Suprapubic skin (tissue), 4 donors: ENCODE data around the gene SHOC2. TPM values are rescaled to one million over a fixed set of nuclear protein-coding genes. Genes with fewer than 3 reads are reported as not detected.

ENCODE experiments used
- DNase-seq, 2 donors: peaks; one replicate each; pipeline ENCODE4 v3.0.0-alpha.2; 2019; ENCODE audit warnings: low spot score in 2 of 2
- H3K27ac ChIP-seq: fragments of 200-600 bp; sonication (generic); one replicate; pipeline ENCODE4 v1.5.1; 2019
- H3K27me3 ChIP-seq: fragments of 200-600 bp; sonication (generic); one replicate; pipeline ENCODE4 v1.5.1; 2019
- H3K36me3 ChIP-seq: fragments of 200-600 bp; sonication (generic); one replicate; pipeline ENCODE4 v1.5.1; 2019
- H3K4me1 ChIP-seq: fragments of 200-600 bp; sonication (generic); one replicate; pipeline ENCODE4 v1.5.1; 2019
- H3K4me3 ChIP-seq: fragments of 200-600 bp; sonication (generic); one replicate; pipeline ENCODE4 v1.5.1; 2019; ENCODE audit warnings: mild to moderate bottlenecking
- H3K9me3 ChIP-seq: fragments of 200-600 bp; sonication (generic); one replicate; pipeline ENCODE4 v1.5.1; 2019
- EP300 ChIP-seq: sonication (generic); formaldehyde crosslinking; IDR thresholded peaks from one replicate; pipeline ENCODE4 v1.6.1; 2017; ENCODE audit warnings: antibody characterized with exemption
- POLR2A ChIP-seq, 2 donors: fragments of 450-650 bp; IDR thresholded peaks; one replicate each; pipeline ENCODE4 v1.6.1; 2017; ENCODE audit warnings: antibody characterized with exemption in 2 of 2, mild to moderate bottlenecking in 2 of 2, moderate library complexity in 2 of 2
- POLR2AphosphoS5 ChIP-seq, 3 donors: sonication (generic); formaldehyde crosslinking; IDR thresholded peaks; one replicate each; pipeline ENCODE4 v1.6.1; 2017; ENCODE audit warnings: antibody characterized with exemption in 3 of 3
- WGBS: methylation state at CpG from one replicate; pipeline ENCODE4 v1.1.5; 2018; 5-methylcytosine and 5-hydroxymethylcytosine counted together
- total RNA-seq, 4 donors: library from RNA; depleted of rRNA; stranded (reverse); fragments of >200 nt; gene quantifications; one replicate each; pipeline ENCODE4 v1.1.0, GENCODE V29; 2016
- TF ChIP-seq, protein P1 (sequence below), 2 donors: fragments of 200-600 bp in 1 of 2; fragments of 450-650 bp in 1 of 2; sonication (generic) in 1 of 2; IDR thresholded peaks; one replicate each; pipeline ENCODE4 v1.5.1; 2016 to 2019; ENCODE audit warnings: antibody characterized with exemption in 2 of 2, mild to moderate bottlenecking in 1 of 2, moderate library complexity in 1 of 2

SHOC2 gene
- total RNA-seq, 4 donors from 2014 or later, result 33.8 to 80.8 (median 40.8) TPM

DNA sequence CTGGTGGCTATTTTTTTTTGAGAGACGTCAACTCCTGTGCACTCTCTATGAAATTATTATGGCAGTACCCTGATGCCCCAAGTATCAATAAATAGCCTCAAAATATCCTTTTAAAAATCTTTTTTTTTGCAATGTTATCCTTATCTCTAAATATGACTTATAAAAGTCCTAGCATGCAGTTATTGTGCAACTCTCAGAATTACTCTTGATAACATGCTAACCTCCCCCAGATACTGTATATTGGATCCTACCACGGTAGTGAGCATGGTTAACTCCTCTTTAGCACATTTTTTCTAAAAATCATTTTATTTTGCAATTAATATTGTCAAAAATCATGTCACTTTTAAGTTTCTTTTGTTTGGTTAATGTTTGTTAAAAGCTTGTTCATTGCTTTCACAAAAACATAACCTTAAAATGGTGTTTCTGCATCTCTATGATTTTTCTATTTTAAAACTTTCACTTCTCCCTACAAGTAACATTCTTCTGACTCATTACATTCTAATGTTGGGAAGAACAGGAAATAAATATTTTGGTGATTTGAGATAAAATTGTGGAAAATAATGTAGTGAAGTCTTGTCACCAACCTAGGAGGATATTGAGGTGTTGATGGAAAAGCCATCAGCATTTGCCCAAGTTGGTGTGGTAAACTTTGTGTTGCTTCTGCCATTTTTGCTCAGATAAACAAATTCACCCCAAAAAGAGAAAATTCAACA, 115.3 kb downstream of the SHOC2 start:
- Histone ChIP-seq H3K27ac (no peak overlapping the region), H3K4me1 (no peaks in the 10 kb centered on the region), H3K27me3 (no peaks in the 10 kb centered on the region), H3K9me3 (peaks cover 3% of the 10 kb centered on the region), H3K36me3 (no peaks in the 10 kb centered on the region), H3K4me3 (no peak overlapping the region)
- TF ChIP-seq POLR2AphosphoS5 (IDR thresholded peaks at IDR 0.05) (no peak), EP300 (no peak), POLR2A (IDR thresholded peaks at IDR 0.05) (no peak)
- TF ChIP-seq, protein P1, sequence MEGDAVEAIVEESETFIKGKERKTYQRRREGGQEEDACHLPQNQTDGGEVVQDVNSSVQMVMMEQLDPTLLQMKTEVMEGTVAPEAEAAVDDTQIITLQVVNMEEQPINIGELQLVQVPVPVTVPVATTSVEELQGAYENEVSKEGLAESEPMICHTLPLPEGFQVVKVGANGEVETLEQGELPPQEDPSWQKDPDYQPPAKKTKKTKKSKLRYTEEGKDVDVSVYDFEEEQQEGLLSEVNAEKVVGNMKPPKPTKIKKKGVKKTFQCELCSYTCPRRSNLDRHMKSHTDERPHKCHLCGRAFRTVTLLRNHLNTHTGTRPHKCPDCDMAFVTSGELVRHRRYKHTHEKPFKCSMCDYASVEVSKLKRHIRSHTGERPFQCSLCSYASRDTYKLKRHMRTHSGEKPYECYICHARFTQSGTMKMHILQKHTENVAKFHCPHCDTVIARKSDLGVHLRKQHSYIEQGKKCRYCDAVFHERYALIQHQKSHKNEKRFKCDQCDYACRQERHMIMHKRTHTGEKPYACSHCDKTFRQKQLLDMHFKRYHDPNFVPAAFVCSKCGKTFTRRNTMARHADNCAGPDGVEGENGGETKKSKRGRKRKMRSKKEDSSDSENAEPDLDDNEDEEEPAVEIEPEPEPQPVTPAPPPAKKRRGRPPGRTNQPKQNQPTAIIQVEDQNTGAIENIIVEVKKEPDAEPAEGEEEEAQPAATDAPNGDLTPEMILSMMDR (IDR thresholded peaks at IDR 0.05), result no peak
- WGBS, result 89% methylated on average over 2 of the region's 2 CpGs
- DNase-seq, result no peak

DNA sequence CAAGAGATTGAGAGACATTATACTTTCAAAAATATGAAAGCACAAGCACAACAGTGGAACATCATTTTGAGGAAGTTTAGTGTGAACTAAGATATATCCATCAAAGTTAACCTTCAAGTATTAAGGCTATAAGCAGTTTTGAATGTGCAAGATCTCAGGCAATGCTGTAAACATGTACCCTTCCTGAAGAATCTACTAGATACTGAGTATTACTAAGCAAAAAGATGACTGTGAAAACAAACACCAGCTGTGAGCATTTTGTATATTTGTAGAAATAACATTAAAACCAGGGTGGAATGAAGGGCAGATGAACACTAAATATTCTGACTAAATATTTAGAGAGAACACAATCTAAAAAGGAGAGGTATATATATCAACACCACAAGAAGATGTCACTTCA, 116.1 kb downstream of the SHOC2 start:
- Histone ChIP-seq H3K27me3 (no peaks in the 10 kb centered on the region), H3K4me1 (no peaks in the 10 kb centered on the region), H3K27ac (no peak overlapping the region), H3K36me3 (no peaks in the 10 kb centered on the region), H3K4me3 (no peak overlapping the region), H3K9me3 (no peaks in the 10 kb centered on the region)
- DNase-seq, result no peak
- no peak for TF ChIP-seq POLR2AphosphoS5 (IDR thresholded peaks at IDR 0.05)
- TF ChIP-seq, protein P1 (IDR thresholded peaks at IDR 0.05), result no peak
- no peak for TF ChIP-seq POLR2A (IDR thresholded peaks at IDR 0.05)
- TF ChIP-seq EP300, result no peak

DNA sequence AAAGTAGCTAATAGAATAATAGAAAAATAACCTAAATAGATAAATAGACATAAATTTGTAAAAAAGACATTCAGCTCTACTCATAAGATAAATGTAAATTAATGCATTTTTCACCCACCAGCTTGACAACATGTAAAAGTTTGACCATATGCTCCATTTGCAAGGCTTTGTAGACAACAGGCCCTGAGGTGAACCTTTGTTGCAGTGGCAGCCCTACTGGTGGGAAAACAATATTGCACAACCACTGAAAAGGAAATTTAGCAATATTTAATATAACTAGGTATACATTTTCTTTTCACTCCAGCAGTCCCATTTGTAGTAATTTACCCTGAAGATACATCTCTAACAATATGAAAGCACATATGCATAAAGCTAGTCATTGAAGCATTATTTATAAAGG, 118.5 kb downstream of the SHOC2 start:
- Histone ChIP-seq H3K9me3 (peaks cover 3% of the 10 kb centered on the region), H3K36me3 (no peaks in the 10 kb centered on the region), H3K4me1 (no peaks in the 10 kb centered on the region), H3K4me3 (no peak overlapping the region), H3K27ac (no peak overlapping the region), H3K27me3 (no peaks in the 10 kb centered on the region)
- no peak for DNase-seq
- TF ChIP-seq EP300 (no peak), POLR2A (IDR thresholded peaks at IDR 0.05) (no peak), POLR2AphosphoS5 (IDR thresholded peaks at IDR 0.05) (no peak)
- TF ChIP-seq, protein P1 (IDR thresholded peaks at IDR 0.05), result no peak

DNA sequence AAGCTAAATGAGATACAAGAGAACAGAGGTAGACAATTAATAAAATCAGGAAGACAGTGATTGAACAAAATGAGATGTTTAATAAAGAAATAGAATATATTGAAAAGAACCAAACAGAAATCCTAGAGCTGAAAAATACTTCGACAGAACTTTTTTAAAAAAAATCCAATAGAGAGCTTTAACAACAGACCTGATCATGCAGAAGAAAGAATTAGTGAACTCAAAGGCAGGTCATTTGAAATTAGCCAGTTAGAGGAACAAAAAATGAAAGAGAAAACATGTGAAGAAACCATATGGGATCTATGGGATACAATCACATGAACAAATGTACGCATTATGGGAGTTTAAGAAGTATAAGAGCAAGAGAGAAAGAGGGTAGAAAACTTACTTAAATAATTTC, 120.1 kb downstream of the SHOC2 start:
- H3K9me3 ChIP-seq, result peaks cover 3% of the 10 kb centered on the region

DNA sequence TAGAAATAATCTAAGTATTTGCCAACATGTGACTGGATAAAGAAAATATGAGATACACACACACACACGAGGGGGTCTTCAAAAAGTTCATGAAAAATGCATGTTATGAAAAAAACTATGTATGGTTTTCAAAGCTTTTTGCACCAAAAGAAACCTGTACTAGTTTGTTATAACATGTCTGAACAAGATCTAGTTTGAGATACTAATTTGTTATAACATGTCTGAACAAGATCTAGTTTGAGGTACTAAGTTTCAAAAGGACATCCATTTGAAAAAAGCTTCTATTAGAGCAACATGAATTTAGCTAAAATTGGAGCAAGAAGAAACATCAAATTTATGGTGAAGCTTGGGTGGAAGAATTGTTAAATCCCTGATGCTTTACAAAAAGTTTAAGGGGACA, 137.6 kb downstream of the SHOC2 start:
- WGBS, result 46% methylated on average over 1 of the region's 1 CpG
- H3K36me3 ChIP-seq, result no peaks in the 10 kb centered on the region
- no peak overlapping the region for H3K4me3 ChIP-seq
- H3K4me1 ChIP-seq, result no peaks in the 10 kb centered on the region
- no peak for TF ChIP-seq POLR2A (IDR thresholded peaks at IDR 0.05)
- TF ChIP-seq EP300, result no peak
- TF ChIP-seq, protein P1 (IDR thresholded peaks at IDR 0.05), result no peak
- no peak for TF ChIP-seq POLR2AphosphoS5 (IDR thresholded peaks at IDR 0.05)
- H3K27me3 ChIP-seq, result no peaks in the 10 kb centered on the region
- no peak for DNase-seq
- no peak overlapping the region for H3K27ac ChIP-seq
- peaks cover 10% of the 10 kb centered on the region for H3K9me3 ChIP-seq

More for the DNA sequence above, 120.1 kb downstream of the SHOC2 start:
- WGBS, result 92% methylated on average over 2 of the region's 2 CpGs
- Histone ChIP-seq H3K36me3 (no peaks in the 10 kb centered on the region), H3K27me3 (no peaks in the 10 kb centered on the region), H3K4me1 (no peaks in the 10 kb centered on the region), H3K27ac (no peak overlapping the region), H3K4me3 (no peak overlapping the region)
- no peak for DNase-seq
- TF ChIP-seq, protein P1 (IDR thresholded peaks at IDR 0.05), result no peak
- TF ChIP-seq EP300 (no peak), POLR2A (IDR thresholded peaks at IDR 0.05) (no peak), POLR2AphosphoS5 (IDR thresholded peaks at IDR 0.05) (no peak)

Other genes starting within 250 kb of the SHOC2 start
- gene PDCD4, start 47.7 kb upstream of the SHOC2 start, total RNA-seq, result 100 to 1,000 TPM; 243 to 594 (median 293) TPM
- 10 to 100 TPM in 2 of 4 donors, 1 to 10 TPM in 2; 6.5 to 14.0 (median 10.3) TPM for gene BBIP1, start 424 bp upstream of the SHOC2 start, total RNA-seq
- 1 to 10 TPM; 2.3 to 5.6 (median 4.5) TPM for gene ADRA2A, start 157.4 kb downstream of the SHOC2 start, total RNA-seq